ENCODE data around the gene MCM3. TPM values are rescaled to one million over a fixed set of nuclear protein-coding genes. Genes with fewer than 3 reads are reported as not detected.
A peak's percentile ranks its signal among the peaks of the same experiment; 100 is the strongest.

Gene MCM3
- total RNA-seq, 2 experiments from 2014 or later: 291 to 293 TPM

DNA sequence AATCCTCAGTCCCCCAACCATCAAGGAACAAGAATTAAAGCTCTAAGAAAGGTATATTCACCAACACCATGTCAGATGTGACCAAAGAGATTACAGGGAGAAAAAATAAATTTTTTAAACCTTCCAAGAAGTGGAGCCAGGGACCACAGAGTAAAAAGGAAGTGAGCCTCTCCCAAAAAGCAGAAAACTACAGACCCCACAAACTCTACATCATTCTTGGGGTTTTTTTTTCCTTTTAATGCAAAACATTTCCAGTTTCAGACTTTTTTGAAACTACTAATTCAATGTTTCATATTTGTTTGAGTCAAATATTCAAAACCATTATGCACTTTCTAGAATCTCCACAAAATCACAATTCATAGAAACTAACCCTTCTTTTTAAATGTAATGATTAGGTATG, 33.4 kb downstream of the MCM3 start:
- TF ChIP-seq, protein P1, sequence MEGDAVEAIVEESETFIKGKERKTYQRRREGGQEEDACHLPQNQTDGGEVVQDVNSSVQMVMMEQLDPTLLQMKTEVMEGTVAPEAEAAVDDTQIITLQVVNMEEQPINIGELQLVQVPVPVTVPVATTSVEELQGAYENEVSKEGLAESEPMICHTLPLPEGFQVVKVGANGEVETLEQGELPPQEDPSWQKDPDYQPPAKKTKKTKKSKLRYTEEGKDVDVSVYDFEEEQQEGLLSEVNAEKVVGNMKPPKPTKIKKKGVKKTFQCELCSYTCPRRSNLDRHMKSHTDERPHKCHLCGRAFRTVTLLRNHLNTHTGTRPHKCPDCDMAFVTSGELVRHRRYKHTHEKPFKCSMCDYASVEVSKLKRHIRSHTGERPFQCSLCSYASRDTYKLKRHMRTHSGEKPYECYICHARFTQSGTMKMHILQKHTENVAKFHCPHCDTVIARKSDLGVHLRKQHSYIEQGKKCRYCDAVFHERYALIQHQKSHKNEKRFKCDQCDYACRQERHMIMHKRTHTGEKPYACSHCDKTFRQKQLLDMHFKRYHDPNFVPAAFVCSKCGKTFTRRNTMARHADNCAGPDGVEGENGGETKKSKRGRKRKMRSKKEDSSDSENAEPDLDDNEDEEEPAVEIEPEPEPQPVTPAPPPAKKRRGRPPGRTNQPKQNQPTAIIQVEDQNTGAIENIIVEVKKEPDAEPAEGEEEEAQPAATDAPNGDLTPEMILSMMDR (IDR thresholded peaks at IDR 0.05): no peak
- Mint-ChIP-seq H3K27me3 (peaks cover 34% of the 10 kb centered on the region), H3K4me1 (ENCODE audit: low read depth) (peaks cover 40% of the 10 kb centered on the region), H3K4me3 (no peak overlapping the region), H3K27ac (no peak overlapping the region), H3K9me3 (no peaks in the 10 kb centered on the region), H3K36me3 (ENCODE audit: low read depth) (no peaks in the 10 kb centered on the region)
- ChIA-PET CTCF (interaction anchor here (0.9 to 2.7 kb wide), 7 partner anchors 9 to 93 kb away, joined by 3 to 9 read pairs (median 4); no protein-coding TSS in a partner anchor), POLR2A (interaction anchor here (0.6 to 1.0 kb wide), 2 partner anchors 23 to 29 kb away, joined by 3 read pairs; no protein-coding TSS in a partner anchor)
- ATAC-seq (peak; percentile 15), DNase-seq (no peak)
- intact Hi-C loops (cut with micrococcal nuclease): no loop called here

DNA sequence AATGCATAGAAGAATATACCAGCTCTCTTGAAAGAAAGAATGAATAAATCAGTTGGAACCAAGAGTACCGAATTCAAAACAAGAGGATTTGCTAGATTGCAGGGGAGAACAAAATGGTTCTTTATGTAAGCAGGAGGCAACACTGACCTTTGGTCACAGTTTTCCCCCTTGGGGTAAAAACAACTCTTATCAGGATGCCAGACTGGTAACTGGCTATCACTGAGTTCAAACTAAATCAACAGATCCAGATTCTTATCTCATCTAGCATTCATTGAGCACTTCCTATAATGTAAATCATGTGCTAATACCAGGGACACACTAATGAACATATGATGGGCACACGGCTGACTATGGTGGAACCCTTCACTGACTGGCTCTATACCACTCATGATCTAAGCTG, 35.5 kb downstream of the MCM3 start:
- intact Hi-C loops (cut with micrococcal nuclease): no loop called here
- TF ChIP-seq, protein P1 (IDR thresholded peaks at IDR 0.05): no peak
- Mint-ChIP-seq H3K27ac (no peak overlapping the region), H3K9me3 (no peaks in the 10 kb centered on the region), H3K4me3 (no peak overlapping the region), H3K27me3 (peaks cover 30% of the 10 kb centered on the region), H3K36me3 (ENCODE audit: low read depth) (no peaks in the 10 kb centered on the region), H3K4me1 (ENCODE audit: low read depth) (peaks cover 23% of the 10 kb centered on the region)
- ChIA-PET POLR2A (interaction anchor here (1.5 kb wide), 1 partner anchor 19 kb away, joined by 3 read pairs; no protein-coding TSS in a partner anchor), CTCF (interaction anchor here (1.4 to 2.7 kb wide), 3 partner anchors 9 to 86 kb away, joined by 4 to 9 read pairs (median 6); no protein-coding TSS in a partner anchor)
- no peak for DNase-seq
- ATAC-seq: no peak

DNA sequence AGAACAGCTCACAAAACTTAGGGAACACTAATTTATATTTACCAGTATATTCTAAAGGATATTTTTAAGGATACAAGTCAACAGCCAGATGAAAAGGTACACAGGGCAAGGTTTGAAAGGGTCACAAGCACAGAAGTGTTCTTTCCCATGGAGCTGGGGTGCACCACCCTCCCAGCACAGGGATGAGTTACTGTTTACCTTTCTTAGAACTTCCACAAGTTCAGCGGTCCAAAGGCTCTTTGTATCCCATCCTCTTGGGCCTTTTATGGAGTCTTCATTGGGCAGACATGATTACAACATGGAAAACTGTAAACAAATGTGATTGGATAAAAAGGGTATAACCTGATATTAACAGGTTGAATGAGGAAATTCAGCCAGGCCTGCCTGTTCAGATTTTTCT, 39.1 kb downstream of the MCM3 start:
- POLR2A ChIA-PET: no interaction called here
- DNase-seq: no peak
- Mint-ChIP-seq H3K36me3 (ENCODE audit: low read depth) (no peaks in the 10 kb centered on the region), H3K4me1 (ENCODE audit: low read depth) (peaks cover 3% of the 10 kb centered on the region), H3K9me3 (no peaks in the 10 kb centered on the region), H3K27me3 (peaks cover 19% of the 10 kb centered on the region), H3K4me3 (no peak overlapping the region), H3K27ac (no peak overlapping the region)
- intact Hi-C loops (cut with micrococcal nuclease): no loop called here
- TF ChIP-seq, protein P1 (IDR thresholded peaks at IDR 0.05): no peak
- CTCF ChIA-PET: interaction anchor here (0.9 to 1.6 kb wide), 3 partner anchors 18 to 82 kb away, joined by 3 to 7 read pairs (median 3); no protein-coding TSS in a partner anchor
- no peak for ATAC-seq

DNA sequence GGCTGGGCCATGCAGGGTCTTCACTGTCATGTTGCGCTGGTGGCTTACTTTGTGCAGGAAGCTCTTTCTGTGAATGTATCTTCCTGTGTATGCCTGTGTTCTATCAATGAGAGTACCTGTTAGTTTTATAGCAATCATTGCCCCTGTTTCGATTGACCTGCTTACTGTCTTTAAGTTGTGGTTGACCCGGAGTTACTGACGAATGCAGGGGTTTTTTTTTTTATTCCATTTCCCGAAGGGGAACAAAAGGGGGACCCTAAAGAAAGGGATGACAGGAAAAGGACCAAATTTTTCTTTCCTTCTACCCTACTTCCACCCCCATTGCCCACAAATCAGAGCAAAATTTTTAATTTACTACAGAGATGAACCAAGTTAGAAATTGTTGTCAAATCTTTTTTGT, 40.1 kb downstream of the MCM3 start, which contains the start of gene IL17F:
Gene IL17F, minus strand, starts transcription at position 101 of the 400 bp plus-strand sequence. Its CDS starts 71 bp downstream, at position 30.
- Mint-ChIP-seq H3K4me3 (no peak within 1 kb of the TSS), H3K36me3 (ENCODE audit: low read depth) (no peaks in the 10 kb centered on the region), H3K27me3 (peaks cover 17% of the 10 kb centered on the region), H3K27ac (no peak within 1 kb of the TSS), H3K4me1 (ENCODE audit: low read depth) (no peaks in the 10 kb centered on the region), H3K9me3 (no peaks in the 10 kb centered on the region)
- ChIA-PET CTCF (interaction anchor here (0.8 to 1.0 kb wide), 2 partner anchors 19 to 45 kb away, joined by 3 read pairs; no protein-coding TSS in a partner anchor), POLR2A (interaction anchor here (0.6 kb wide), 1 partner anchor 11 kb away, joined by 3 read pairs; no protein-coding TSS in a partner anchor)
- DNase-seq (no peak), ATAC-seq (no peak)
- TF ChIP-seq, protein P1 (IDR thresholded peaks at IDR 0.05): no peak
- intact Hi-C loops (cut with micrococcal nuclease): no loop called here

DNA sequence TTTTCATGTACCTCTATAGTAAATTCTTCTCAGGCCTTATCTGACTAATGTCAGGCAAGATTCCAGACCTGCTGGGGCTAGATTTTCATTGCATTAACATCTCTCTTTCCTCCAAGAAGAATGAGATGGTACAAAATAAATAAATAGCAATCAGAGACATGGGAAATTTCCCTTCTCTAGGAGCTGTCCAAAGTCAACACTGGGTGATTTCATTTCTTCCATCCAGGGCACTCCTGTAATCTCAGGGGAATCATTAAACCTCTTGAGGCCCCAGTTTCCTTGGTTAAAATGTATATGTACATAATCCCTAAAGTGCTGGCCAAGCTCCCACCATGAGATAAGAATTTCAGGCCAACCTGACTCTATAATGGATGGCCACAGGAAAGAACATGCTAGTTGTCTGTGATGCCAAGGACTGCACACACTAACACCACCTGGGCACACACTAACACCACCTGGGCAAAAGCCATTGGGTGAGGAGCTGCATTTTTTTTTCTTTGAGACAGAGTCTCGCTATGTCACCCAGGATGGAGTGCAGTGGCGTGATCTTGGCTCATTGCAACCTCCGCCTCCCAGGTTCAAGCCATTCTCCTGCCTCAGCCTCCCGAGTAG, 41.2 kb downstream of the MCM3 start:
- ATAC-seq (no peak), DNase-seq (no peak)
- H3K27ac Mint-ChIP-seq: no peak overlapping the region
- no peaks in the 10 kb centered on the region for H3K4me1 Mint-ChIP-seq (ENCODE audit: low read depth)
- CTCF ChIA-PET: interaction anchor here (0.8 to 1.8 kb wide), 6 partner anchors 9 to 144 kb away, joined by 3 to 5 read pairs (median 3); no protein-coding TSS in a partner anchor
- H3K9me3 Mint-ChIP-seq: no peaks in the 10 kb centered on the region
- H3K27me3 Mint-ChIP-seq: peaks cover 11% of the 10 kb centered on the region
- H3K36me3 Mint-ChIP-seq (ENCODE audit: low read depth): no peaks in the 10 kb centered on the region
- POLR2A ChIA-PET: interaction anchor here (1.1 kb wide), 1 partner anchor 18 kb away, joined by 3 read pairs; no protein-coding TSS in a partner anchor
- TF ChIP-seq, protein P1 (IDR thresholded peaks at IDR 0.05): no peak
- intact Hi-C loops (cut with micrococcal nuclease): no loop called here
- no peak overlapping the region for H3K4me3 Mint-ChIP-seq

Measured in activated CD8-positive, alpha-beta T cell treated with anti-CD3 and anti-CD28 coated beads for 36 hours (primary cell).